ENCODE measurements around the gene MAT2B. TPM values are rescaled to one million over a fixed set of nuclear protein-coding genes. Genes with fewer than 3 reads are reported as not detected.

Gene MAT2B
- total and polyA plus RNA-seq, 2 of the 8 experiments (the other 6 are each of a cell fraction or from before 2014, with no cell fraction given), result 33.9 to 65.2 TPM

DNA sequence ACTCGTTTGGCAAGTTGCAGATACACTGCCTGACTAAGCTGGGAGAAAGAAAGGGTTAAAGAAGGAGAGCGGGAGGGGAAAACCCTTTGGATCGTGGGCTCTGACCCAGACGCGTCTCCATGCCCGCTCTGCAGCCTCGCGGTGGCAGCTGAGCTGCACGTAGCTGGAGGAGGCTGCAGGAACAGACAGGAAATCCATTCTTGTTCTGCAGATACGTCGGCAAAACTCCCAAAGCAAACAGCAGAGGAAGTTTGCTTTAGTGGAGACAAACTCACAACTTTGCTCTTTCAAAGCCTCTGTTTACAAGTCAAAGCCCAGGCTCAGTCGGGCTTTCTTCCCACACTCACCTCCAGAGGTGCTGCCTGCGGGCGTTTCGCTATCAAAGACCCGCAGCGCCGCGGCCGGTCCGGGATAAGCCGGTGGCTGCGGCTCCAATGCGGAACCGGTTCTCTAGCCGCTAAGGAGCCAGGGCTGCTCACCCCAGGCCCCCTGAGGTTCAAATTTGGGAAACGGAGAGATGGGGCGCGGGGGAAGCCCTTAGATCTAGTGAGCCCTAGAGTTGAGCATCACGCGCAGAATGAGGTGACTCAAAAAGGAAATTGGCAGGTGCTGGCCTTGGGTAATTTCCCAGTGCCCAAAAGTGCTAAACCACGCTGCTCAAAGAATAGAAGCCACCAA, 60.7 kb downstream of the MAT2B start (continued):
- TF ChIP-seq, protein P1, sequence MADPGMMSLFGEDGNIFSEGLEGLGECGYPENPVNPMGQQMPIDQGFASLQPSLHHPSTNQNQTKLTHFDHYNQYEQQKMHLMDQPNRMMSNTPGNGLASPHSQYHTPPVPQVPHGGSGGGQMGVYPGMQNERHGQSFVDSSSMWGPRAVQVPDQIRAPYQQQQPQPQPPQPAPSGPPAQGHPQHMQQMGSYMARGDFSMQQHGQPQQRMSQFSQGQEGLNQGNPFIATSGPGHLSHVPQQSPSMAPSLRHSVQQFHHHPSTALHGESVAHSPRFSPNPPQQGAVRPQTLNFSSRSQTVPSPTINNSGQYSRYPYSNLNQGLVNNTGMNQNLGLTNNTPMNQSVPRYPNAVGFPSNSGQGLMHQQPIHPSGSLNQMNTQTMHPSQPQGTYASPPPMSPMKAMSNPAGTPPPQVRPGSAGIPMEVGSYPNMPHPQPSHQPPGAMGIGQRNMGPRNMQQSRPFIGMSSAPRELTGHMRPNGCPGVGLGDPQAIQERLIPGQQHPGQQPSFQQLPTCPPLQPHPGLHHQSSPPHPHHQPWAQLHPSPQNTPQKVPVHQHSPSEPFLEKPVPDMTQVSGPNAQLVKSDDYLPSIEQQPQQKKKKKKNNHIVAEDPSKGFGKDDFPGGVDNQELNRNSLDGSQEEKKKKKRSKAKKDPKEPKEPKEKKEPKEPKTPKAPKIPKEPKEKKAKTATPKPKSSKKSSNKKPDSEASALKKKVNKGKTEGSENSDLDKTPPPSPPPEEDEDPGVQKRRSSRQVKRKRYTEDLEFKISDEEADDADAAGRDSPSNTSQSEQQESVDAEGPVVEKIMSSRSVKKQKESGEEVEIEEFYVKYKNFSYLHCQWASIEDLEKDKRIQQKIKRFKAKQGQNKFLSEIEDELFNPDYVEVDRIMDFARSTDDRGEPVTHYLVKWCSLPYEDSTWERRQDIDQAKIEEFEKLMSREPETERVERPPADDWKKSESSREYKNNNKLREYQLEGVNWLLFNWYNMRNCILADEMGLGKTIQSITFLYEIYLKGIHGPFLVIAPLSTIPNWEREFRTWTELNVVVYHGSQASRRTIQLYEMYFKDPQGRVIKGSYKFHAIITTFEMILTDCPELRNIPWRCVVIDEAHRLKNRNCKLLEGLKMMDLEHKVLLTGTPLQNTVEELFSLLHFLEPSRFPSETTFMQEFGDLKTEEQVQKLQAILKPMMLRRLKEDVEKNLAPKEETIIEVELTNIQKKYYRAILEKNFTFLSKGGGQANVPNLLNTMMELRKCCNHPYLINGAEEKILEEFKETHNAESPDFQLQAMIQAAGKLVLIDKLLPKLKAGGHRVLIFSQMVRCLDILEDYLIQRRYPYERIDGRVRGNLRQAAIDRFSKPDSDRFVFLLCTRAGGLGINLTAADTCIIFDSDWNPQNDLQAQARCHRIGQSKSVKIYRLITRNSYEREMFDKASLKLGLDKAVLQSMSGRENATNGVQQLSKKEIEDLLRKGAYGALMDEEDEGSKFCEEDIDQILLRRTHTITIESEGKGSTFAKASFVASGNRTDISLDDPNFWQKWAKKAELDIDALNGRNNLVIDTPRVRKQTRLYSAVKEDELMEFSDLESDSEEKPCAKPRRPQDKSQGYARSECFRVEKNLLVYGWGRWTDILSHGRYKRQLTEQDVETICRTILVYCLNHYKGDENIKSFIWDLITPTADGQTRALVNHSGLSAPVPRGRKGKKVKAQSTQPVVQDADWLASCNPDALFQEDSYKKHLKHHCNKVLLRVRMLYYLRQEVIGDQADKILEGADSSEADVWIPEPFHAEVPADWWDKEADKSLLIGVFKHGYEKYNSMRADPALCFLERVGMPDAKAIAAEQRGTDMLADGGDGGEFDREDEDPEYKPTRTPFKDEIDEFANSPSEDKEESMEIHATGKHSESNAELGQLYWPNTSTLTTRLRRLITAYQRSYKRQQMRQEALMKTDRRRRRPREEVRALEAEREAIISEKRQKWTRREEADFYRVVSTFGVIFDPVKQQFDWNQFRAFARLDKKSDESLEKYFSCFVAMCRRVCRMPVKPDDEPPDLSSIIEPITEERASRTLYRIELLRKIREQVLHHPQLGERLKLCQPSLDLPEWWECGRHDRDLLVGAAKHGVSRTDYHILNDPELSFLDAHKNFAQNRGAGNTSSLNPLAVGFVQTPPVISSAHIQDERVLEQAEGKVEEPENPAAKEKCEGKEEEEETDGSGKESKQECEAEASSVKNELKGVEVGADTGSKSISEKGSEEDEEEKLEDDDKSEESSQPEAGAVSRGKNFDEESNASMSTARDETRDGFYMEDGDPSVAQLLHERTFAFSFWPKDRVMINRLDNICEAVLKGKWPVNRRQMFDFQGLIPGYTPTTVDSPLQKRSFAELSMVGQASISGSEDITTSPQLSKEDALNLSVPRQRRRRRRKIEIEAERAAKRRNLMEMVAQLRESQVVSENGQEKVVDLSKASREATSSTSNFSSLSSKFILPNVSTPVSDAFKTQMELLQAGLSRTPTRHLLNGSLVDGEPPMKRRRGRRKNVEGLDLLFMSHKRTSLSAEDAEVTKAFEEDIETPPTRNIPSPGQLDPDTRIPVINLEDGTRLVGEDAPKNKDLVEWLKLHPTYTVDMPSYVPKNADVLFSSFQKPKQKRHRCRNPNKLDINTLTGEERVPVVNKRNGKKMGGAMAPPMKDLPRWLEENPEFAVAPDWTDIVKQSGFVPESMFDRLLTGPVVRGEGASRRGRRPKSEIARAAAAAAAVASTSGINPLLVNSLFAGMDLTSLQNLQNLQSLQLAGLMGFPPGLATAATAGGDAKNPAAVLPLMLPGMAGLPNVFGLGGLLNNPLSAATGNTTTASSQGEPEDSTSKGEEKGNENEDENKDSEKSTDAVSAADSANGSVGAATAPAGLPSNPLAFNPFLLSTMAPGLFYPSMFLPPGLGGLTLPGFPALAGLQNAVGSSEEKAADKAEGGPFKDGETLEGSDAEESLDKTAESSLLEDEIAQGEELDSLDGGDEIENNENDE (IDR thresholded peaks at IDR 0.05; ENCODE audit: insufficient replicate concordance, low read length), result peak; percentile 55
- TF ChIP-seq KDM5A (IDR thresholded peaks at IDR 0.05; ENCODE audit: low read length) (no peak), TEAD4 (IDR thresholded peaks at IDR 0.05; ENCODE audit: low read depth, low read length) (no peak), SIN3A (conservative IDR thresholded peaks at IDR 0.05 in 1 of 2, IDR thresholded peaks at IDR 0.05 in 1 of 2; ENCODE audit: low read depth in 1 of 2, low read length in 2 of 2) (no peak), SRF (IDR thresholded peaks at IDR 0.05; ENCODE audit: low read depth, low read length) (no peak), POLR2A (IDR thresholded peaks at IDR 0.05; ENCODE audit: control extremely low read depth in 1 of 2, low read depth in 2 of 2, low read length in 2 of 2) (no peak), RXRA (IDR thresholded peaks at IDR 0.05; ENCODE audit: insufficient read depth, low read depth, low read length) (no peak), CBX5 (IDR thresholded peaks at IDR 0.05; ENCODE audit: low read depth, low read length) (no peak), KDM4A (IDR thresholded peaks at IDR 0.05; ENCODE audit: low read depth, low read length, severe bottlenecking) (peak; percentile 66), GABPA (IDR thresholded peaks at IDR 0.05; ENCODE audit: borderline replicate concordance, insufficient read depth, low read length) (no peak), KDM1A (IDR thresholded peaks at IDR 0.05; ENCODE audit: borderline replicate concordance, low read length) (no peak)
